ENCODE data around the gene RARRES1.

Gene RARRES1

GRCh38 chr3:158763421-158763820 lies 31.2 kb upstream of the RARRES1 start:
- Histone ChIP-seq H3K9me3 (ENCODE audit: control insufficient read depth, low read length) (no peaks in the 10 kb centered on the region), H3K36me3 (ENCODE audit: control insufficient read depth, insufficient read depth, low read length) (no peaks in the 10 kb centered on the region), H3K27ac (ENCODE audit: insufficient read depth, low read depth, low read length, poor library complexity, severe bottlenecking) (no peak overlapping the region), H3K4me1 (ENCODE audit: control insufficient read depth, insufficient read depth, low read length) (peaks cover 5% of the 10 kb centered on the region), H3K27me3 (ENCODE audit: control insufficient read depth, insufficient read depth, low read length, poor library complexity, severe bottlenecking) (no peaks in the 10 kb centered on the region), H3K4me3 (ENCODE audit: insufficient read depth, low read depth, low read length) (no peak overlapping the region)
- WGBS, 2 experiments: 94% methylated on average over 2 of the region's 2 CpGs

GRCh38 chr3:158762701-158763100 lies 30.4 kb upstream of the RARRES1 start:
- 91 to 93% methylated on average over 3 to 4 of the region's 4 CpGs for WGBS, 2 experiments
- no peaks in the 10 kb centered on the region for H3K36me3 ChIP-seq (ENCODE audit: control insufficient read depth, insufficient read depth, low read length)
- H3K27me3 ChIP-seq (ENCODE audit: control insufficient read depth, insufficient read depth, low read length, poor library complexity, severe bottlenecking): no peaks in the 10 kb centered on the region

GRCh38 chr3:158761350-158761749 lies 29.1 kb upstream of the RARRES1 start:
- Histone ChIP-seq H3K36me3 (ENCODE audit: control insufficient read depth, insufficient read depth, low read length) (no peaks in the 10 kb centered on the region), H3K4me3 (ENCODE audit: insufficient read depth, low read depth, low read length) (no peak overlapping the region), H3K27ac (ENCODE audit: insufficient read depth, low read depth, low read length, poor library complexity, severe bottlenecking) (no peak overlapping the region), H3K9me3 (ENCODE audit: control insufficient read depth, low read length) (no peaks in the 10 kb centered on the region), H3K4me1 (ENCODE audit: control insufficient read depth, insufficient read depth, low read length) (no peaks in the 10 kb centered on the region), H3K27me3 (ENCODE audit: control insufficient read depth, insufficient read depth, low read length, poor library complexity, severe bottlenecking) (no peaks in the 10 kb centered on the region)
- WGBS, 2 experiments: 92 to 96% methylated on average over 3 of the region's 3 CpGs

More at GRCh38 chr3:158762701-158763100, 30.4 kb upstream of the RARRES1 start:
- Histone ChIP-seq H3K27ac (ENCODE audit: insufficient read depth, low read depth, low read length, poor library complexity, severe bottlenecking) (no peak overlapping the region), H3K4me3 (ENCODE audit: insufficient read depth, low read depth, low read length) (no peak overlapping the region), H3K4me1 (ENCODE audit: control insufficient read depth, insufficient read depth, low read length) (no peaks in the 10 kb centered on the region), H3K9me3 (ENCODE audit: control insufficient read depth, low read length) (no peaks in the 10 kb centered on the region)

GRCh38 chr3:158755421-158755820 lies 23.2 kb upstream of the RARRES1 start:
- Histone ChIP-seq H3K36me3 (ENCODE audit: control insufficient read depth, insufficient read depth, low read length) (no peaks in the 10 kb centered on the region), H3K4me3 (ENCODE audit: insufficient read depth, low read depth, low read length) (no peak overlapping the region), H3K4me1 (ENCODE audit: control insufficient read depth, insufficient read depth, low read length) (no peaks in the 10 kb centered on the region), H3K27ac (ENCODE audit: insufficient read depth, low read depth, low read length, poor library complexity, severe bottlenecking) (no peak overlapping the region), H3K27me3 (ENCODE audit: control insufficient read depth, insufficient read depth, low read length, poor library complexity, severe bottlenecking) (no peaks in the 10 kb centered on the region), H3K9me3 (ENCODE audit: control insufficient read depth, low read length) (no peaks in the 10 kb centered on the region)
- 79 to 87% methylated on average over 2 of the region's 2 CpGs for WGBS, 2 experiments

- no peaks in the 10 kb centered on the region for H3K9me3 ChIP-seq (ENCODE audit: control insufficient read depth, low read length)
- 92 to 94% methylated on average over 4 to 5 of the region's 5 CpGs for WGBS, 2 experiments
Observed at GRCh38 chr3:158753854-158754253, 21.6 kb upstream of the RARRES1 start.

GRCh38 chr3:158751316-158751715 lies 19.1 kb upstream of the RARRES1 start:
- Histone ChIP-seq H3K9me3 (ENCODE audit: control insufficient read depth, low read length) (no peaks in the 10 kb centered on the region), H3K4me3 (ENCODE audit: insufficient read depth, low read depth, low read length) (no peak overlapping the region), H3K36me3 (ENCODE audit: control insufficient read depth, insufficient read depth, low read length) (no peaks in the 10 kb centered on the region), H3K4me1 (ENCODE audit: control insufficient read depth, insufficient read depth, low read length) (no peaks in the 10 kb centered on the region), H3K27ac (ENCODE audit: insufficient read depth, low read depth, low read length, poor library complexity, severe bottlenecking) (no peak overlapping the region), H3K27me3 (ENCODE audit: control insufficient read depth, insufficient read depth, low read length, poor library complexity, severe bottlenecking) (no peaks in the 10 kb centered on the region)
- WGBS, 2 experiments: 79 to 100% methylated on average over 1 of the region's 1 CpG

More at GRCh38 chr3:158753854-158754253, 21.6 kb upstream of the RARRES1 start:
- no peaks in the 10 kb centered on the region for H3K4me1 ChIP-seq (ENCODE audit: control insufficient read depth, insufficient read depth, low read length)
- H3K36me3 ChIP-seq (ENCODE audit: control insufficient read depth, insufficient read depth, low read length): no peaks in the 10 kb centered on the region
- H3K4me3 ChIP-seq (ENCODE audit: insufficient read depth, low read depth, low read length): no peak overlapping the region
- no peak overlapping the region for H3K27ac ChIP-seq (ENCODE audit: insufficient read depth, low read depth, low read length, poor library complexity, severe bottlenecking)
- H3K27me3 ChIP-seq (ENCODE audit: control insufficient read depth, insufficient read depth, low read length, poor library complexity, severe bottlenecking): no peaks in the 10 kb centered on the region

- H3K27me3 ChIP-seq (ENCODE audit: control insufficient read depth, insufficient read depth, low read length, poor library complexity, severe bottlenecking): no peaks in the 10 kb centered on the region
- H3K4me3 ChIP-seq (ENCODE audit: insufficient read depth, low read depth, low read length): no peak overlapping the region
- H3K9me3 ChIP-seq (ENCODE audit: control insufficient read depth, low read length): no peaks in the 10 kb centered on the region
- H3K27ac ChIP-seq (ENCODE audit: insufficient read depth, low read depth, low read length, poor library complexity, severe bottlenecking): no peak overlapping the region
- H3K36me3 ChIP-seq (ENCODE audit: control insufficient read depth, insufficient read depth, low read length): peaks cover 4% of the 10 kb centered on the region
- 87 to 89% methylated on average over 6 of the region's 6 CpGs for WGBS, 2 experiments
- no peaks in the 10 kb centered on the region for H3K4me1 ChIP-seq (ENCODE audit: control insufficient read depth, insufficient read depth, low read length)
Observed at GRCh38 chr3:158750016-158750415, 17.8 kb upstream of the RARRES1 start.

- Histone ChIP-seq H3K4me3 (ENCODE audit: insufficient read depth, low read depth, low read length) (no peak overlapping the region), H3K4me1 (ENCODE audit: control insufficient read depth, insufficient read depth, low read length) (no peaks in the 10 kb centered on the region), H3K9me3 (ENCODE audit: control insufficient read depth, low read length) (no peaks in the 10 kb centered on the region), H3K27ac (ENCODE audit: insufficient read depth, low read depth, low read length, poor library complexity, severe bottlenecking) (no peak overlapping the region), H3K36me3 (ENCODE audit: control insufficient read depth, insufficient read depth, low read length) (peaks cover 4% of the 10 kb centered on the region), H3K27me3 (ENCODE audit: control insufficient read depth, insufficient read depth, low read length, poor library complexity, severe bottlenecking) (no peaks in the 10 kb centered on the region)
- WGBS, 2 experiments: 91 to 93% methylated on average over 5 of the region's 5 CpGs
Observed at GRCh38 chr3:158749526-158749925, 17.3 kb upstream of the RARRES1 start.

- H3K27ac ChIP-seq (ENCODE audit: insufficient read depth, low read depth, low read length, poor library complexity, severe bottlenecking): no peak overlapping the region
- no peaks in the 10 kb centered on the region for H3K4me1 ChIP-seq (ENCODE audit: control insufficient read depth, insufficient read depth, low read length)
- no peak overlapping the region for H3K4me3 ChIP-seq (ENCODE audit: insufficient read depth, low read depth, low read length)
- H3K9me3 ChIP-seq (ENCODE audit: control insufficient read depth, low read length): no peaks in the 10 kb centered on the region
- H3K27me3 ChIP-seq (ENCODE audit: control insufficient read depth, insufficient read depth, low read length, poor library complexity, severe bottlenecking): no peaks in the 10 kb centered on the region
- WGBS, 2 experiments: 93 to 94% methylated on average over 7 of the region's 7 CpGs
- peaks cover 4% of the 10 kb centered on the region for H3K36me3 ChIP-seq (ENCODE audit: control insufficient read depth, insufficient read depth, low read length)
Observed at GRCh38 chr3:158748237-158748828, 16.1 kb upstream of the RARRES1 start.

- Histone ChIP-seq H3K4me3 (ENCODE audit: insufficient read depth, low read depth, low read length) (no peak overlapping the region), H3K9me3 (ENCODE audit: control insufficient read depth, low read length) (no peaks in the 10 kb centered on the region), H3K36me3 (ENCODE audit: control insufficient read depth, insufficient read depth, low read length) (peaks cover 4% of the 10 kb centered on the region), H3K27me3 (ENCODE audit: control insufficient read depth, insufficient read depth, low read length, poor library complexity, severe bottlenecking) (no peaks in the 10 kb centered on the region), H3K4me1 (ENCODE audit: control insufficient read depth, insufficient read depth, low read length) (no peaks in the 10 kb centered on the region), H3K27ac (ENCODE audit: insufficient read depth, low read depth, low read length, poor library complexity, severe bottlenecking) (no peak overlapping the region)
- WGBS, 2 experiments: 82 to 91% methylated on average over 3 of the region's 3 CpGs
Observed at GRCh38 chr3:158747417-158747816, 15.2 kb upstream of the RARRES1 start.

GRCh38 chr3:158745551-158745950 lies 13.3 kb upstream of the RARRES1 start:
- Histone ChIP-seq H3K27me3 (ENCODE audit: control insufficient read depth, insufficient read depth, low read length, poor library complexity, severe bottlenecking) (no peaks in the 10 kb centered on the region), H3K36me3 (ENCODE audit: control insufficient read depth, insufficient read depth, low read length) (peaks cover 4% of the 10 kb centered on the region), H3K9me3 (ENCODE audit: control insufficient read depth, low read length) (no peaks in the 10 kb centered on the region), H3K4me3 (ENCODE audit: insufficient read depth, low read depth, low read length) (no peak overlapping the region), H3K27ac (ENCODE audit: insufficient read depth, low read depth, low read length, poor library complexity, severe bottlenecking) (no peak overlapping the region), H3K4me1 (ENCODE audit: control insufficient read depth, insufficient read depth, low read length) (no peaks in the 10 kb centered on the region)
- WGBS, 2 experiments: 92% methylated on average over 1 of the region's 1 CpG; no CpG with 5 or more reads in 1 of the 2 experiments
